ENCODE results near the gene VSX1.

The VSX1 gene

GRCh38 chr20:25064561-25065071 lies 17.3 kb downstream of the VSX1 start:
- DNase-seq = no peak

- DNase-seq = no peak
Observed at GRCh38 chr20:25063981-25064380, 18.0 kb downstream of the VSX1 start.

GRCh38 chr20:25063546-25063945 lies 18.4 kb downstream of the VSX1 start:
- DNase-seq = no peak

GRCh38 chr20:25062841-25063240 lies 19.1 kb downstream of the VSX1 start:
- no peak for DNase-seq

- DNase-seq = no peak
Observed at GRCh38 chr20:25061821-25062530, 20.0 kb downstream of the VSX1 start.

GRCh38 chr20:25061103-25061799 lies 20.7 kb downstream of the VSX1 start:
- no peak for DNase-seq

GRCh38 chr20:25059866-25060465 lies 22.0 kb downstream of the VSX1 start:
- no peak for DNase-seq

- peak; percentile 19 to 53 for DNase-seq
Observed at GRCh38 chr20:25058847-25059810, 22.8 kb downstream of the VSX1 start.

GRCh38 chr20:25058051-25058846 lies 23.7 kb downstream of the VSX1 start, which contains the start of gene ACSS1:
Gene ACSS1 (minus strand): TSS chr20:25058139. CDS start chr20:25058102, 37 bp downstream.
- DNase-seq = peak; percentile 45 to 63

- DNase-seq = peak; percentile 44 to 59
Observed at GRCh38 chr20:25057234-25058050, 24.5 kb downstream of the VSX1 start.

- peak in 1 of 2 experiments; percentile 40 for DNase-seq
Observed at GRCh38 chr20:25056690-25057233, 25.2 kb downstream of the VSX1 start.

GRCh38 chr20:25055711-25056495 lies 26.0 kb downstream of the VSX1 start:
- DNase-seq = no peak

GRCh38 chr20:25054995-25055629 lies 26.8 kb downstream of the VSX1 start:
- DNase-seq = peak; percentile 7 to 21

- DNase-seq = no peak
Observed at GRCh38 chr20:25054096-25054820, 27.7 kb downstream of the VSX1 start.

GRCh38 chr20:25053255-25054031 lies 28.5 kb downstream of the VSX1 start:
- peak; percentile 83 to 84 for DNase-seq

- no peak for DNase-seq
Observed at GRCh38 chr20:25052255-25053194, 29.4 kb downstream of the VSX1 start.
